CD4-positive, alpha-beta T cell treated with Interferon alpha-2 for 1 hour (primary cell): ENCODE measurements around the gene ZC3H14.
A peak's percentile ranks its signal among the peaks of the same experiment; 100 is the strongest.

Experiments
- DNase-seq, 2 donors: peaks; one replicate each; pipeline ENCODE4 v3.0.0-alpha.2; 2020 to 2022

The ZC3H14 gene

GRCh38 chr14:88611878-88612277 is 49.0 kb downstream of the ZC3H14 start:
- DNase-seq, result no peak

DNA sequence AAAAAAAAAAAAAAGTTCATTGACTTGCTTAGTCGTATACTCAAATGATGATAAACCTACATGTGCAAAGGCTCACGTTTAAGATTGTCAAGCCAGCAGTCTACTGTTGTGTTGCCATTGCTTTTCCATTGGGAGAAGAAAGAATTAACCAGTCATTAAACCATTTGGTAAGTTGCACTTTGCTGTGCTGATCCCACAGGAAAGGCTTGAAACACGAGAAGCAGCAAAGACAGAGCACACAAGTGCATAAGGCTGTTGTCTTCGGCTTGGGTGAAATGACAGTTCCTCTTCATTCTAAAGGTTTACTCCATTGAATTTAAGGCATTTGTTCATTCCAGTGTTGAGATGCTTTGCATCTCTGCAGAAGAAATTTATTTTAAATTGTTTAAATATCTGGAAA is 50.1 kb downstream of the ZC3H14 start:
- no peak for DNase-seq

DNA sequence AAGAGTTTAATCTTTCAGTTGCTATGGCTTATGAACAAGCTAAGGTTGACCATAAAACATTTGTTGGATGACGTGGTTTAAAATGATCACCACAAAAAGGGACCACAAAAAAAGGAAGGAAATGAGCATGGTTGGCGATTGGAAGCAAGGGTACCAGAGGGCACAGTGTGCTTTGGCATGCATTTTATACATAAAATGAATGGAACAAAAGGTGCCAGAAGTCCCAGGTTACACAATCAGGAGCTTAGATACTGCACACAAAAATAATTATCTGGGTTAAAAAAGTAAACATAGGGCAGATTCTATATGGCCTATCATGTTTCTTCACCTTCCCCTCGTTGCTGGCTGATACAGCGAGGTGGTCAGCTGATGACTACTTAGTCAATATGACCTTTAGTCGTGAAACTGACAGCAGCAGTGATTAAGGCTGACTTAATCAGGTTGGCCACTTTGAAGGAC is 50.7 kb downstream of the ZC3H14 start:
- DNase-seq, result no peak

GRCh38 chr14:88614218-88614907 is 51.5 kb downstream of the ZC3H14 start:
- DNase-seq, result no peak

DNA sequence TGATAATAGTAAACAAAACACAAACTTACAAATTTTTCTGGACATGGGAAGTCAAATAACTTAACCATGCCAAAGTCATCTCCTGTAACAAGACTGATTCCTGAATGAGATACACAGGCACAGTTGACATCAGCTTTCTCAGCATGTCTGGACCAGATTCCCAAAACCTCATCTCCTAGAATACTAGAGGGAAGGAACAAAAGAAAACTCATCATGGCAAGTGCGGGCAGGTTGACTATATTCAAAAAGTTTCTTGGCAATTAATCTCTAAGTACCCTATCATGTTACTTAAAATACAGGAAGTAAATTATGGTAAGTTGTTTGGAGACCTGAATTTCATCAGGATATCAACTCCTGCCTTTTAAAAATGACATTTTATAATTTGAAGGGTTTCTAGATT is 53.9 kb downstream of the ZC3H14 start:
- no peak for DNase-seq

DNA sequence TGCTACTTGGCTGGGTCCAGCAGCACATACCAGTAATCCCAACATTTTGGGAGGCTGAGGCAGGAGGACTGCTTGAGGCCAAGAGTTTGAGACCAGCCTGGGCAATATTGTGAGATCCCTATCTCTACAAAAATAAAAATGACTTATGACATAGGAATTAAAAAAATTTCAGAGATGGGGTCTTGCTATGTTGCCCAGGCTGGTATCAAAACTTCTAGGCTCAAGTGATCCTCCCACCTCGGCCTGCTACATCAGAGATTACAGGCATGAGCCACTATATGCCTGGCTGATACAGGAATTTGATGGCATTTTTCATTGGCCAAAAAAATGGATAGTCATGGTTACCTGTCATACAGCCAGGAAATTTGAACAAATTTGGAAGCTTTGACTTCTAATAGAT is 54.6 kb downstream of the ZC3H14 start:
- no peak for DNase-seq

DNA sequence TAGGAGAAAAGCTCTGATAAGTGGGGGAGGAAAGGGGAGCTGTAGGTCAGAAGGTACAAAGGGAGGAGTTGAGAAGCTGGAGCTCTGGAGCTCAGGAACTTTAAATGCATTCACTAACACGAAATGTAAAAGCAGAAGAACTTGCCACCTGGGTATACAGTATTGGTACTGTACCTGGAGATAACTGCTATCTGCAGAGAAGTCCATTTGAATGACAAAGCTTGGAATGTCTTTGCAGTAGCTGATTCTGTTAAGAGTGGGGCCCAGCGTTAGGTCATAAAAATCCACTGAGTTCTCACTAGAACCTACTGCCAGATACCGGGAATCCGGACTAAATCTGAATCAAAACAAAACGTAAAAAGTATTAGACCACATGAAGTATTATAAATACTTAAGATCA is 55.6 kb downstream of the ZC3H14 start:
- no peak for DNase-seq

DNA sequence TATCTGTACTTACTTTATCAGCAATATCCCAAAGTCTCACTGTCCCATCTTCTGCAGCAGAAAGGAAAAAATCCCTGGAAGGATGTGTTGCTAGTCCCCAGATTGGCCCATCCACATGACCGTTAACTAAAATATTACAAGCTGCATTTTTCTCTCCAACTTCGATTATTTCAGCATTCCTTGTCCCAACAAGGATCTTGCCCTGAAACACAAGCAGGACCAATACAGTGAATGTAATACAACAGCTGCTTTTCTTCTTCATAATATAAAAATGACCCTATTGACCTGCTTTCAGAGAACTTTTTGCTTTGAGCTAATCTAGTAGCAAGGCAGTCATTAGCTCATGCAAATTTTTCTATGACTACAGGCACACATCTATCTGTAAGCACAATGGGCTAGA is 58.3 kb downstream of the ZC3H14 start:
- no peak for DNase-seq

- DNase-seq, result no peak
Observed at GRCh38 chr14:88625671-88626070, 62.8 kb downstream of the ZC3H14 start.

DNA sequence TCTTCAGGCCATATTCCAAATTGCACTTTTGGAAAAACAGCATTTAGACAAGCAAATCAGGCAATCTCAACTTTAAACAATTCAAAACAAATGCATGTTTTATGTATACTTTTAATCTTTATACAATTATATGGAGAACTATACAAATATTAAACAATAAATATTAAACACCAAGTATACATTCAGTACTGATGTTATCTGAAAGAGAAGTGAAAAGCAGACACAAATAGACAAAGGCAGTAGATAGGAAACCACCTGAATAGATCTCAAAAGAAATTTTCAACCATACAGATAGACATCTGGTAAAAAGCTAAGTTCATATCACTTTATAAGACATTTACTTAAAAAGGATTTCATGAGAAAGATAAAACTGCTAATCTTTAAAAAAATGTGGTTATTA is 65.2 kb downstream of the ZC3H14 start:
- no peak for DNase-seq

DNA sequence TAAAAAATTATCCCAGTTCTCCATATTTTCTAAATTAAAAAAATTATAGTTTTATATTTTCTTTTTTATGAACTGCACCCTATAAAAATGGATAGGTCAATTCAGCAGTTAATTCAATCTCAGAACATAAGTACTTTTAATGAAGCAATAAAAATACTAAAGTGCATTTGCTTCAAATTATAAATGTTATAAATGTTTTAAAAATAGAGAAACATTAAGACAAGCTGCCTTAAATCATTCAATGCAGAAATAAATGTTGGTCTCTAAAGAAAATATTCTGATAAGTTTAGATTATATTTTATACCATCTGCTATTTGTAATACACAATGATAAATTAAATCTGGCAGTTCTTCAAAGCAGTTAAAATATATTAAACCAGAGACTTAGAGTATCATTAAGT is 65.6 kb downstream of the ZC3H14 start:
- no peak for DNase-seq

DNA sequence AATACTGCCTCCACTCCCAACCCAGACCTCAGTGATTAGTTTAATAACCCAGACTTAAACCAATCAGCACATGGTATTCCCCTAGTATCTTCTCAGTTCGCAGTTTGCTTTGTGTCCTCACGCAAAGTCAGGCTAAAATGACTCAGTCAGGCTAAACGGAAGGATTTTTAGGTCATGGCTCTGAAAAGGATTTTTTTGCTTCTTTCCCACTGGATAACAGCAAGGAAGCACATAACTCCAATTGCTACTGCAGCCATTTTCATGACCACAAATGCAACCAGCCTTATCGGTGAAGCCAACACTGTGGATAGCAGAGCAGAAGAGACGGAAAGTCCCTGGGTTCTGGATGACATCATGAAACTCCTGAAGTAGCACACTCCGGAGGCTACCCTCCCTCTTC is 67.7 kb downstream of the ZC3H14 start:
- DNase-seq, result no peak

GRCh38 chr14:88631091-88631490 is 68.3 kb downstream of the ZC3H14 start:
- no peak for DNase-seq

DNA sequence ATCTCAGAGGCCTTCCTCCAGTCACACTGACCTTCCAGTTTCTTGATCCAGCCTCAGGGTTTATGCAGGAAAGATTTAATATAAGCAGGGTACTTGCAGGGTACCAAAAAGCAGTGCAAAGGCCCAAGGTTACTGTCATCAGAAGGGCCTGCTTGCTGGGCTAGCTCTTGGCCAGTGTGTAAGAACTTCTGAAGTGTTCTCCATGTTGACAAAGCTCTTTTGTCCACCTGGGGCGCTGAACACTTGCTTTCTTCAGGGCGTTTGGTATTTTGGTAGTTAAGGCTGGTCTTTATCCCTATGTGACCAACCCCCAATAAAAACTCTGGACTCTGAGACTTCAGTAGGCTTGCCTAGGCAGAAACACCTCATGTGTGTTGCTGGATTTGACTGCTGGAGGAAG is 69.7 kb downstream of the ZC3H14 start:
- DNase-seq, result no peak

DNA sequence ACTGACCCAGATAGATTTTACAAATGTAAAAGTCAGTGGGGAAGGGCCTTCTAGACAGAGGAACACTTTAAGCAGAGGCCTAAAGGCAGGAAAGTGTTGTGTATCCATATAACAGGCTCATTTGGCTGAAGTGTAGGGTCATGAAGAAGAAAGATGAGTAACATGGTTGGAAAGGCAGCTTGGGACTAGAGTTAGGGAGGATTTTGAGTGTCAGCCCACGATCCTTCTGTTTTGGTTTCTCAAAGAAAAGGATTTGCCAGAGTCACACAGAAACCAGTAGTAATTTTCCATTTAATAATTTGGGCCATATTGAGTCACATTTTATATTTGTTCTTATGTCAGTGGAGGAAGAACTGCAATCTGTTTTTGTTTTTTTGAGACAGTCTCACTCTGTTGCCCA is 76.4 kb downstream of the ZC3H14 start:
- no peak for DNase-seq

DNA sequence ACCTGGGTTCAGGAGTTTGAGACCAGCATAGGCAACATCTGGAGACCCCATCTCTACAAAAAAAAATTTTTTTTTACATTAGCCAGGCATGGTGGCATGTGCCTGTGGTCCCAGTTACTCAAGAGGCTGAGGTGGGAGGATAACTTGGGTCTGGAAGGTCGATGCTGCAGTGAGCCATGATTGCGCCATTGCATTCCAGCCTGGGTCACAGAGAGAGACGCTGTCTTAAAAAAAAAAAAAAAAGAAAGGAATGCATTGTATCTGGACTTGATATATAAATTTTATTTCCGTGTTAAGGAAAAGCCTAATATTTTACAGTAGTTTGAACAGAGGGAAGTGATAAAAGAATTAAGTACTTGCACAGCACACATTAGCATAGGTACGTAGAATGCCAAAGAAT is 97.2 kb downstream of the ZC3H14 start:
- no peak for DNase-seq

GRCh38 chr14:88667555-88668273 is 104.9 kb downstream of the ZC3H14 start:
- peak; percentile 54 to 66 for DNase-seq

- no peak for DNase-seq
Observed at GRCh38 chr14:88668448-88669116, 105.7 kb downstream of the ZC3H14 start.

- no peak for DNase-seq
Observed at GRCh38 chr14:88669346-88669745, 106.5 kb downstream of the ZC3H14 start.
